Thoracic aorta (tissue), 2 donors: ENCODE measurements around the gene RAB21. TPM values are rescaled to one million over a fixed set of nuclear protein-coding genes. Genes with fewer than 3 reads are reported as not detected.

Experiments
- ATAC-seq: fragments of 150-250 bp; one replicate; pipeline ENCODE4 v1.8.0; 2017; ENCODE audit warnings: low read depth; ENCODE audit not compliant: insufficient number of reproducible peaks, low FRiP score
- DNase-seq: peaks from one replicate; pipeline ENCODE4 v3.0.0-alpha.2; 2020; ENCODE audit warnings: low spot score
- H3K27ac ChIP-seq, 2 donors: fragments of 200-600 bp; sonication (generic); 1 replicate in 1 of 2; 2 replicates in 1 of 2; pipeline ENCODE4 v1.5.1; 2016; ENCODE audit warnings: mild to moderate bottlenecking in 2 of 2, moderate library complexity in 2 of 2
- H3K27me3 ChIP-seq: fragments of 200-600 bp; sonication (generic); replicated peaks from 2 replicates; pipeline ENCODE4 v1.6.0; 2016; ENCODE audit warnings: mild to moderate bottlenecking; ENCODE audit not compliant: insufficient read depth
- H3K36me3 ChIP-seq: fragments of 200-600 bp; sonication (generic); one replicate; pipeline ENCODE4 v1.5.1; 2016
- H3K4me1 ChIP-seq, 2 donors: fragments of 200-600 bp; sonication (generic); 1 replicate in 1 of 2; 2 replicates in 1 of 2; pipeline versions ENCODE4 v1.5.1 to v1.6.0; 2016; ENCODE audit warnings: low read depth in 2 of 2, mild to moderate bottlenecking in 1 of 2; ENCODE audit not compliant: control insufficient read depth in 1 of 2
- H3K4me3 ChIP-seq: fragments of 200-600 bp; sonication (generic); 2 replicates; pipeline ENCODE4 v1.5.1; 2016; ENCODE audit warnings: mild to moderate bottlenecking
- H3K9me3 ChIP-seq: fragments of 200-600 bp; sonication (generic); 2 replicates; pipeline ENCODE4 v1.5.1; 2016
- total RNA-seq, 2 donors: library from RNA; depleted of rRNA; stranded (reverse); fragments of >200 nt; gene quantifications; one replicate each; pipeline versions ENCODE4 v1.1.0 to v1.2.3, GENCODE V29; 2016
- TF ChIP-seq, protein P1 (sequence below): fragments of 200-600 bp; sonication (generic); IDR thresholded peaks from one replicate; pipeline ENCODE4 v1.5.1; 2019; ENCODE audit warnings: antibody characterized with exemption

RAB21 gene
- total RNA-seq, 2 donors from 2014 or later = 15.7 to 56.4 TPM

DNA sequence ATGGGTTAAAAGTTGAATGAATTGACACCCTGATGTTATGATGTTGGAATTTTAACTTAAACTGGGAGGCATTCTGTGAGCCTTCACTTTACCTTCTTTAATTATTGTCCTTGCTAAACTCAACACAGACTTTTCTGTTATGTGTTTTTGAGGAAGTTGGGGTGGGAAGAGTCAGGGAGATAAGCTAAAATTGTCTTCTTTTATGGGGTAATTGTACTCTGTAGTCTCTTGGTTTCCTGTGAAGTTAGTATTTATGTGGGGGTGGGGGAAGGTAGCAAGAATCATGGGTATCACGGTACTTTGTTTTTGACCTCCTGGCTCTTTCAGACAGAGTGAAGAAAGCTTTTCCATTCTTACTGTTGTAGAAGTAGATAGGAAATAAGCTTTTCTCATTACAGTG, 32.9 kb downstream of the RAB21 start:
- no peak for ATAC-seq
- Histone ChIP-seq H3K9me3 (no peaks in the 10 kb centered on the region), H3K4me1 (no peaks in the 10 kb centered on the region), H3K36me3 (peaks cover 17% of the 10 kb centered on the region), H3K4me3 (no peak overlapping the region), H3K27me3 (no peaks in the 10 kb centered on the region), H3K27ac (no peak overlapping the region)
- DNase-seq = no peak
- TF ChIP-seq, protein P1, sequence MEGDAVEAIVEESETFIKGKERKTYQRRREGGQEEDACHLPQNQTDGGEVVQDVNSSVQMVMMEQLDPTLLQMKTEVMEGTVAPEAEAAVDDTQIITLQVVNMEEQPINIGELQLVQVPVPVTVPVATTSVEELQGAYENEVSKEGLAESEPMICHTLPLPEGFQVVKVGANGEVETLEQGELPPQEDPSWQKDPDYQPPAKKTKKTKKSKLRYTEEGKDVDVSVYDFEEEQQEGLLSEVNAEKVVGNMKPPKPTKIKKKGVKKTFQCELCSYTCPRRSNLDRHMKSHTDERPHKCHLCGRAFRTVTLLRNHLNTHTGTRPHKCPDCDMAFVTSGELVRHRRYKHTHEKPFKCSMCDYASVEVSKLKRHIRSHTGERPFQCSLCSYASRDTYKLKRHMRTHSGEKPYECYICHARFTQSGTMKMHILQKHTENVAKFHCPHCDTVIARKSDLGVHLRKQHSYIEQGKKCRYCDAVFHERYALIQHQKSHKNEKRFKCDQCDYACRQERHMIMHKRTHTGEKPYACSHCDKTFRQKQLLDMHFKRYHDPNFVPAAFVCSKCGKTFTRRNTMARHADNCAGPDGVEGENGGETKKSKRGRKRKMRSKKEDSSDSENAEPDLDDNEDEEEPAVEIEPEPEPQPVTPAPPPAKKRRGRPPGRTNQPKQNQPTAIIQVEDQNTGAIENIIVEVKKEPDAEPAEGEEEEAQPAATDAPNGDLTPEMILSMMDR = no peak

- Histone ChIP-seq H3K36me3 (peaks cover 8% of the 10 kb centered on the region), H3K4me3 (no peak overlapping the region), H3K27me3 (no peaks in the 10 kb centered on the region), H3K4me1 (no peaks in the 10 kb centered on the region), H3K27ac (no peak overlapping the region), H3K9me3 (no peaks in the 10 kb centered on the region)
- TF ChIP-seq, protein P1 = no peak
- ATAC-seq (no peak), DNase-seq (no peak)
Measured at GRCh38 chr12:71790331-71790730, 35.7 kb downstream of the RAB21 start.

- H3K27me3 ChIP-seq = no peaks in the 10 kb centered on the region
- TF ChIP-seq, protein P1 = no peak
- no peaks in the 10 kb centered on the region for H3K9me3 ChIP-seq
- H3K4me1 ChIP-seq = no peaks in the 10 kb centered on the region
- H3K27ac ChIP-seq = no peak overlapping the region
- no peak for ATAC-seq
- no peak for DNase-seq
- H3K36me3 ChIP-seq = peaks cover 2% of the 10 kb centered on the region
- no peak overlapping the region for H3K4me3 ChIP-seq
Measured at GRCh38 chr12:71791473-71792150, 36.9 kb downstream of the RAB21 start.

DNA sequence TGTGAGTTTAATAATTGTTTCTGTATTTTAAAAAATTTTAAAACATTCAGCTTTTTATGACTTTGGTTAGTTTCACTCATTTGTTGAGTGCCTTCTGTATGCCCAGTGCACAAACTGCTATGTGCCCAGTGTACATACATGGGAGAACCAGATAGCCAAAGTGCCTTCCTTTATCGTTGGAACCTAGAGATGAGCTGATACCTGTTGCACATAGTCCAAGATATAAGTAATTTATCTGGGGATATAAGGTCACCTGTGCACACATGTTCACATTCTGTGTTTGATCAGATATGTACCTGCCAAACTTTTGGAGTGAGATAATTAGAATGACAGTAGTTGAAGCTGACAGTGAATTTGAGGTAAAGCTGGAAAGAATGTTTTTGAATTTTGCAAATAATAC, 37.9 kb downstream of the RAB21 start:
- no peak overlapping the region for H3K27ac ChIP-seq
- TF ChIP-seq, protein P1 = no peak
- H3K27me3 ChIP-seq = no peaks in the 10 kb centered on the region
- no peak for DNase-seq
- H3K4me1 ChIP-seq = no peaks in the 10 kb centered on the region
- no peak overlapping the region for H3K4me3 ChIP-seq
- no peak for ATAC-seq
- no peaks in the 10 kb centered on the region for H3K9me3 ChIP-seq
- H3K36me3 ChIP-seq = no peaks in the 10 kb centered on the region

GRCh38 chr12:71795901-71796300, 41.2 kb downstream of the RAB21 start:
- Histone ChIP-seq H3K4me3 (no peak overlapping the region), H3K27me3 (no peaks in the 10 kb centered on the region), H3K27ac (no peak overlapping the region), H3K36me3 (no peaks in the 10 kb centered on the region), H3K9me3 (no peaks in the 10 kb centered on the region), H3K4me1 (no peaks in the 10 kb centered on the region)
- TF ChIP-seq, protein P1 = no peak
- no peak for ATAC-seq
- DNase-seq = no peak
